Stimulated activated naive CD4-positive, alpha-beta T cell treated with Interleukin-2 at 50 U/mL for 16 hours (primary cell): ENCODE data around the gene CENPM.
"Not testable (repeated sequence)": the region's sequence is repeated elsewhere in the genome, so short reads cannot be mapped to it uniquely, and the experiment has no call there.

Experiments
- DNase-seq: peaks from one replicate; lab custom pipeline; 2025; lab: John Stamatoyannopoulos, UW

Gene CENPM

GRCh38 chr22:41966607-41967240 is 19.8 kb upstream of the CENPM start:
- DNase-seq, result no peak

GRCh38 chr22:41966225-41966606 is 19.3 kb upstream of the CENPM start:
- no peak for DNase-seq

GRCh38 chr22:41964112-41964491 is 17.1 kb upstream of the CENPM start:
- no peak for DNase-seq

- no peak for DNase-seq
Observed at GRCh38 chr22:41963453-41964111, 16.6 kb upstream of the CENPM start.

- no peak for DNase-seq
Observed at GRCh38 chr22:41957941-41958556, 11.1 kb upstream of the CENPM start.

- no peak for DNase-seq
Observed at GRCh38 chr22:41952713-41953112, 5.8 kb upstream of the CENPM start.

- no peak for DNase-seq
Observed at GRCh38 chr22:41951898-41952474, 5.0 kb upstream of the CENPM start, which contains the start of gene SMIM45. Gene SMIM45, plus strand, starts transcription at chr22:41952150.

GRCh38 chr22:41949297-41949965 is 2.5 kb upstream of the CENPM start:
- no peak for DNase-seq

GRCh38 chr22:41948928-41949296 is 2.0 kb upstream of the CENPM start:
- not testable (repeated sequence) for DNase-seq

GRCh38 chr22:41948142-41948541 is 1.2 kb upstream of the CENPM start:
- no peak for DNase-seq

GRCh38 chr22:41947424-41948080 is 600 bp upstream of the CENPM start:
- DNase-seq, result no peak

GRCh38 chr22:41943661-41944209 is 3.2 kb downstream of the CENPM start:
- no peak for DNase-seq

- peak; percentile 79 for DNase-seq
Observed at GRCh38 chr22:41940832-41941765, 5.9 kb downstream of the CENPM start.

- peak; percentile 97 for DNase-seq
Observed at GRCh38 chr22:41939981-41940831, 6.7 kb downstream of the CENPM start.

- DNase-seq, result no peak
Observed at GRCh38 chr22:41936894-41937169, 10.1 kb downstream of the CENPM start.

- no peak for DNase-seq
Observed at GRCh38 chr22:41935509-41935908, 11.4 kb downstream of the CENPM start.

- DNase-seq, result no peak
Observed at GRCh38 chr22:41935015-41935351, 12.0 kb downstream of the CENPM start.

- DNase-seq, result no peak
Observed at GRCh38 chr22:41934284-41935014, 12.5 kb downstream of the CENPM start.

- DNase-seq, result no peak
Observed at GRCh38 chr22:41933411-41934177, 13.4 kb downstream of the CENPM start.
